ENCODE measurements around the gene RASIP1. TPM values are rescaled to one million over a fixed set of nuclear protein-coding genes. Genes with fewer than 3 reads are reported as not detected.

Gene RASIP1
- total RNA-seq, 4 donors from 2014 or later, result 9.7 to 25.8 (median 14.0) TPM

DNA sequence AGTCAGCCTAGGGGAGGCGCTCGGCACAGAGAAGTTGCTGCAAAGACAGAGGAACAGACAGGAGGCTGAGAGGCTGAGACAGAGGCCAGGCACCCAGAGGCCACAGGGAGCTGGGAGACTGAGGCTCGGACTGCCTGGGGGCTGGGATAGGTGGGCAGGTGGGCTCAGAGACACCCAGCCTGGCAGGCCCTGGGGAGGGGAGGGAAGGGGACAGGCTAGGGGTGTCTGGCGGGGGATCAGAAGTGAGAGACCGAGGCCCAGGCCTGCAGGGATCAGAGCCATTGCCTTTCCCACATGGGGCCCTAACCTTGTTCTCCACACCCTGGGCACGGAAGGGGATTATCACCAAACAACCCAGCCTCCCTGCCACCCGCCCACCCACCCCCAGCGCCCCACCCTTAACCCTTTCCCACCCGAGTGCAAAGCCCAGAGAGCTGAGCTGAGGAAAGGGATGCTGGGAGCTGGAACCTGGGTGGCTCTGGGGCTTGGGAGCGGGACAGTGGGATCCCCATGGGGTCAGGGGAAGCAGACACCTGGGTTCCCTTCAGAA, 68.9 kb downstream of the RASIP1 start:
- Histone ChIP-seq H3K27ac (no peak overlapping the region), H3K27me3 (no peaks in the 10 kb centered on the region), H3K4me1 (peaks cover 6 to 7% of the 10 kb centered on the region in 2 donors), H3K4me3 (replicated peaks in 1 of 3) (no peak overlapping the region), H3K36me3 (no peaks in the 10 kb centered on the region), H3K9me3 (no peaks in the 10 kb centered on the region)
- WGBS, 2 donors, result 71 to 82% methylated on average over 7 to 8 of the region's 10 CpGs
- TF ChIP-seq POLR2A (IDR thresholded peaks at IDR 0.05) (no peak), CTCF (IDR thresholded peaks at IDR 0.05) (no peak)
- no peak for DNase-seq
- intact Hi-C loops (cut with DNase I), result no loop called here

DNA sequence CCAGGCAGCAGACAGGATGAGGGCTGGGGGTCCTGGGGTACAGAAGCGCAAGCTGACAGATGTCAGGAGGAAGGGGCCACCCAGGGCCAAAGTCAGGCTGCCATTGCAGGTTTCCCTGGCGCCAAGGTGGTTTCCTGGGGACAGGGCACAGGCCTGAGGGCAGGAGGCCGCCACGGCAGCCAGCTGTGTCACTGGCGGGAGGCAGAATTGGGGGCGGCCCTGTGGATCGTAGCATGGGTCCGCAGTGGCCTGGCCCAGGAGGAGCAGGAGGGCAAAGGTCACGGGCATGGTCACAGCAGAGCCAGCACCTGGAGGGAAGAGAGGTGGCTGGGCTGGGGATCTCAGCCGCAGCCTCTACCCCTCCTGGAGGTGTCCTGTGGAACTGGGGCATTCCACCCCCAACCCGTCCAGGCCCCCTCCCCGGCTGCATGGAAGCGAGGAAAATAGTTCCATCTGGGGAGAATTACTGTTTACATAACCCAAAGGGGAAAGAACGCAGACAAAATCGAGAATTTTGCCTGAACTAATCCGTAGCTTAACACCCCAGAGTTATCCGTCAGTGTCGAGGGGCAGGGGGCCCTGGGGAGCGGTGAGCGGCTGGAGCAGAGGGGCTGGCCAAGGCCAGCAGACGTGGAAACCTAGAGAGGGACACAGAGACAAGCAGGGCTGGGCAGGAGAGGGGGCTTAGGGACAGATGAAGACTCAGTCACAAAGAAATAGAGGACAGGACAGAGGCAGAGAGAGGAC, 69.5 kb downstream of the RASIP1 start:
- 80% methylated on average over 11 to 21 of the region's 21 CpGs for WGBS, 2 donors
- no peak for TF ChIP-seq CTCF (IDR thresholded peaks at IDR 0.05)
- TF ChIP-seq POLR2A (IDR thresholded peaks at IDR 0.05), result no peak
- DNase-seq, result no peak

More for the DNA sequence above, 69.5 kb downstream of the RASIP1 start:
- Histone ChIP-seq H3K4me1 (peaks cover 6 to 7% of the 10 kb centered on the region in 2 donors), H3K36me3 (no peaks in the 10 kb centered on the region), H3K27ac (no peak overlapping the region), H3K27me3 (no peaks in the 10 kb centered on the region), H3K9me3 (no peaks in the 10 kb centered on the region), H3K4me3 (replicated peaks in 1 of 3) (no peak overlapping the region)
- intact Hi-C loops (cut with DNase I), result no loop called here

Other genes starting within 250 kb of the RASIP1 start
- gene LMTK3, start 228.8 kb downstream of the RASIP1 start, total RNA-seq, result 1 to 10 TPM; 3.0 to 7.1 (median 4.6) TPM
- under 1 TPM in 3 of 4 donors, not detected in 1; 0.54 to 0.88 (median 0.78) TPM for gene SULT2B1, start 188.4 kb downstream of the RASIP1 start, total RNA-seq
- under 1 TPM in 1 of 4 donors, not detected in 3; 0.67 TPM for gene SPACA4, start 133.9 kb downstream of the RASIP1 start, total RNA-seq
- gene FAM83E, start 125.5 kb downstream of the RASIP1 start, total RNA-seq, result not detected
- gene RPL18, start 121.4 kb downstream of the RASIP1 start, total RNA-seq, result 1,000 to 10,000 TPM; 1,845 to 2,426 (median 1,951) TPM
- gene SPHK2, start 121.1 kb downstream of the RASIP1 start, total RNA-seq, result 10 to 100 TPM; 17.1 to 45.4 (median 31.4) TPM
- gene DBP, start 103.2 kb downstream of the RASIP1 start, total RNA-seq, result 10 to 100 TPM; 18.9 to 32.8 (median 25.1) TPM
- 10 to 100 TPM in 1 of 4 donors, 1 to 10 TPM in 3; 4.6 to 13.4 (median 6.3) TPM for gene CA11, start 94.4 kb downstream of the RASIP1 start, total RNA-seq
- 1 to 10 TPM in 1 of 4 donors, under 1 TPM in 2, not detected in 1; 0.45 to 1.2 (median 0.78) TPM for gene NTN5, start 67.6 kb downstream of the RASIP1 start, total RNA-seq
- 1 to 10 TPM in 1 of 4 donors, under 1 TPM in 1, not detected in 2; 0.27 to 1.3 TPM for gene FUT2, start 44.6 kb downstream of the RASIP1 start, total RNA-seq
- gene MAMSTR, start 20.9 kb downstream of the RASIP1 start, total RNA-seq, result under 1 TPM in 3 of 4 donors, not detected in 1; 0.29 to 0.67 (median 0.54) TPM
- gene IZUMO1, start 6.3 kb upstream of the RASIP1 start, total RNA-seq, result 1 to 10 TPM in 2 of 4 donors, not detected in 2; 1.1 TPM
- gene FUT1, start 12.0 kb upstream of the RASIP1 start, total RNA-seq, result 1 to 10 TPM; 1.7 to 3.0 (median 2.0) TPM
- not detected for gene FGF21, start 14.9 kb upstream of the RASIP1 start, total RNA-seq
- 10 to 100 TPM; 35.4 to 52.8 (median 45.9) TPM for gene BCAT2, start 70.4 kb upstream of the RASIP1 start, total RNA-seq
- 10 to 100 TPM; 11.9 to 46.8 (median 22.2) TPM for gene HSD17B14, start 95.9 kb upstream of the RASIP1 start, total RNA-seq
- 10 to 100 TPM; 15.2 to 21.8 (median 19.0) TPM for gene PLEKHA4, start 128.0 kb upstream of the RASIP1 start, total RNA-seq
- 10 to 100 TPM; 18.7 to 31.7 (median 24.2) TPM for gene PPP1R15A, start 131.8 kb upstream of the RASIP1 start, total RNA-seq
- under 1 TPM in 1 of 4 donors, not detected in 3; 0.27 TPM for gene TULP2, start 158.1 kb upstream of the RASIP1 start, total RNA-seq
- gene NUCB1, start 159.7 kb upstream of the RASIP1 start, total RNA-seq, result 100 to 1,000 TPM; 267 to 424 (median 371) TPM
- gene DHDH, start 193.1 kb upstream of the RASIP1 start, total RNA-seq, result not detected
- gene BAX, start 214.3 kb upstream of the RASIP1 start, total RNA-seq, result 10 to 100 TPM; 28.2 to 74.4 (median 41.2) TPM
- over 10,000 TPM in 1 of 4 donors, 1,000 to 10,000 TPM in 3; 5,748 to 12,335 (median 7,175) TPM for gene FTL, start 224.7 kb upstream of the RASIP1 start, total RNA-seq